Fibroblast of lung (primary cell): ENCODE results near the gene SNX32. TPM values are rescaled to one million over a fixed set of nuclear protein-coding genes. Genes with fewer than 3 reads are reported as not detected.

Experiments used
- DNase-seq, 2 donors: peaks; one replicate each; pipeline versions ENCODE4 v3.0.0 to v3.0.0-alpha.2; 2010; ENCODE audit warnings: low read depth in 2 of 2
- H2AFZ ChIP-seq: 2 replicates; pipeline ENCODE4 v1.5.1; 2012; ENCODE audit warnings: low read length, control low read depth, inconsistent platforms
- H3K27ac ChIP-seq: 2 replicates; pipeline ENCODE4 v1.5.1; 2011; ENCODE audit warnings: low read length, control low read depth; ENCODE audit not compliant: insufficient read depth
- H3K27me3 ChIP-seq: 2 replicates; pipeline ENCODE4 v1.5.1; 2011; ENCODE audit warnings: mild to moderate bottlenecking, low read length; ENCODE audit not compliant: control insufficient read depth, insufficient read depth
- H3K36me3 ChIP-seq: 2 replicates; pipeline ENCODE4 v1.5.1; 2011; ENCODE audit warnings: low read length; ENCODE audit not compliant: control insufficient read depth, insufficient read depth
- H3K4me1 ChIP-seq: 2 replicates; pipeline ENCODE4 v1.5.1; 2011; ENCODE audit warnings: low read length; ENCODE audit not compliant: control insufficient read depth, insufficient read depth; ENCODE audit errors: extremely low read depth
- H3K4me2 ChIP-seq: 2 replicates; pipeline ENCODE4 v1.5.1; 2011; ENCODE audit warnings: low read length, control low read depth; ENCODE audit not compliant: insufficient read depth; ENCODE audit errors: extremely low read depth
- H3K4me3 ChIP-seq, 4 experiments: fragments of 200-600 bp in 1 of 4; sonication (generic) in 1 of 4; replicated peaks in 1 of 4; 2 replicates each; pipeline ENCODE4 v1.5.1; 2011 to 2016; ENCODE audit warnings: low read length in 4 of 4, low read depth in 3 of 4, mild to moderate bottlenecking in 3 of 4, control low read depth in 2 of 4, inconsistent platforms in 1 of 4, mixed read lengths in 1 of 4; ENCODE audit not compliant: insufficient read depth in 1 of 4; ENCODE audit errors: control extremely low read depth in 1 of 4
- H3K79me2 ChIP-seq: 2 replicates; pipeline ENCODE4 v1.5.1; 2012; ENCODE audit warnings: mild to moderate bottlenecking, low read length, inconsistent platforms; ENCODE audit not compliant: control insufficient read depth, insufficient read depth
- H3K9ac ChIP-seq: 2 replicates; pipeline ENCODE4 v1.5.1; 2011; ENCODE audit warnings: mild to moderate bottlenecking, low read length, control low read depth; ENCODE audit not compliant: insufficient read depth
- H3K9me3 ChIP-seq: 2 replicates; pipeline ENCODE4 v1.5.1; 2012; ENCODE audit warnings: low read depth, low read length; ENCODE audit not compliant: control insufficient read depth, insufficient read depth
- H4K20me1 ChIP-seq: 2 replicates; pipeline ENCODE4 v1.5.1; 2011; ENCODE audit warnings: low read length; ENCODE audit not compliant: control insufficient read depth, insufficient read depth; ENCODE audit errors: extremely low read depth
- CTCF ChIP-seq, 2 donors: IDR thresholded peaks in 1 of 2; conservative IDR thresholded peaks in 1 of 2; 1 replicate in 1 of 2; 2 replicates in 1 of 2; pipeline ENCODE4 v1.5.1; 2011 to 2012; ENCODE audit warnings: low read length in 2 of 2, control low read depth in 1 of 2, inconsistent platforms in 1 of 2, low read depth in 1 of 2, mild to moderate bottlenecking in 1 of 2
- EZH2 ChIP-seq: IDR thresholded peaks from 2 replicates; pipeline ENCODE4 v1.5.1; 2012; ENCODE audit warnings: low read length, control low read depth, mild to moderate bottlenecking; ENCODE audit errors: missing control alignments
- polyA plus RNA-seq, 2 donors: library from polyadenylated mRNA; depleted of rRNA in 1 of 2; stranded (reverse) in 1 of 2; unstranded in 1 of 2; fragments of >200 nt; gene quantifications; 2 replicates each; pipeline ENCODE4 v1.2.1, GENCODE V29; 2011 to 2012; ENCODE audit warnings: missing spikeins in 1 of 2
- total RNA-seq: library from RNA; depleted of rRNA; stranded (reverse); fragments of >200 nt; gene quantifications from 2 replicates; pipeline ENCODE4 v1.2.1, GENCODE V29; 2014

SNX32 gene
- total and polyA plus RNA-seq, 2 donors (not counting 1 experiment from before 2014, with no cell fraction given) = 0.33 to 3.1 TPM

- no peak overlapping the region for H3K4me2 ChIP-seq
- no peaks in the 10 kb centered on the region for H3K9me3 ChIP-seq
- no peaks in the 10 kb centered on the region for H3K79me2 ChIP-seq
- TF ChIP-seq EZH2 = no peak
- TF ChIP-seq CTCF (conservative IDR thresholded peaks at IDR 0.05 in 1 of 2, IDR thresholded peaks at IDR 0.05 in 1 of 2; ENCODE audit: low read depth in 1 of 2, low read length in 2 of 2) = no peak
- H3K36me3 ChIP-seq = no peaks in the 10 kb centered on the region
- no peak overlapping the region for H3K9ac ChIP-seq
- H4K20me1 ChIP-seq = no peaks in the 10 kb centered on the region
- no peak for DNase-seq
- no peak overlapping the region for H3K4me3 ChIP-seq
- H2AFZ ChIP-seq = no peak overlapping the region
- H3K27ac ChIP-seq = no peak overlapping the region
- H3K27me3 ChIP-seq = peaks cover 54% of the 10 kb centered on the region
- no peaks in the 10 kb centered on the region for H3K4me1 ChIP-seq
These were observed 44.3 kb upstream of the SNX32 start for GRCh38 chr11:65789230-65790103.

DNA sequence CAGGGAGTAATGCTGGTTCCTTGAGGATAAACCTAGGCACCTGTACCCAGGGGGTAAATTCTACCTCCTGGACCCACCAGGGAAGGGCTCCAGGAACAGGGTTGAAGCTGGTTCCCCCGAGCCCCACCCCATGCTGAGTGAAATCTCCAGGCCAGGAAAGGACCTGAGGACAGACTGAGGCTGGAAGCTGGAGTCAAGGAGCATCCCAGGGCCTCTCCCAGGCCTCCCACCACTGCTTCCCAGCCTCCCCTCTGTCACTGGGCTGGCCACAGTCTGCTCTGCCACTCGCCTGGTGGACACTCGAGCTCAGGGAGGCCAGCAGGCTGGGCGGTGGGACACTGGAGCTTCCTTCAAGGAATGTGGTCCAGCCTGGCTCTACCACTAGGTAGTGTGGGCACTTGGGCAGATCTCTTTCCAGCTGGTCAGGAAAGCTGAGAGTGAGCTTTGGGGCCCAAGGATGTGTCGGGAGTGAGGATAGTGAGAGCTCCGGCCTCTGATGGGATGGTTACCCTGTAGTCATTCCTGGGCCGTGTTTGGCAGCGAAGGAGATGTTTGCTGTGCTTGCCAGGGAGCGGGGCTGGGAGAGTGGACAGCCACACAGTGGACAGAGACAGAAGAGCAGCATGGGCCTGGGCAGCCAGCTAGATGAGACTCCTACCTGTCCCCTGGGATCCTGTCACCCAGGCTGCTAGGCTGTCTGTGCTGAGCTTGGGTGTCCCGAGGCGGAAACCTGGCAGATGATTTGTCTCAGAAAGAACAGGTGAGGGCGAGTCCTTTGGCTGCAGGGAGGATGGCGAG is 43.5 kb upstream of the SNX32 start:
- no peak overlapping the region for H3K9ac ChIP-seq
- H3K27ac ChIP-seq = no peak overlapping the region
- no peak overlapping the region for H3K4me2 ChIP-seq
- H2AFZ ChIP-seq = no peak overlapping the region
- H3K9me3 ChIP-seq = no peaks in the 10 kb centered on the region
- no peaks in the 10 kb centered on the region for H3K4me1 ChIP-seq
- DNase-seq = no peak
- H3K79me2 ChIP-seq = no peaks in the 10 kb centered on the region
- TF ChIP-seq EZH2 = no peak
- TF ChIP-seq CTCF (conservative IDR thresholded peaks at IDR 0.05 in 1 of 2, IDR thresholded peaks at IDR 0.05 in 1 of 2; ENCODE audit: low read depth in 1 of 2, low read length in 2 of 2) = no peak
- H3K4me3 ChIP-seq = no peak overlapping the region
- H3K36me3 ChIP-seq = no peaks in the 10 kb centered on the region
- H4K20me1 ChIP-seq = no peaks in the 10 kb centered on the region
- H3K27me3 ChIP-seq = peaks cover 45% of the 10 kb centered on the region

DNA sequence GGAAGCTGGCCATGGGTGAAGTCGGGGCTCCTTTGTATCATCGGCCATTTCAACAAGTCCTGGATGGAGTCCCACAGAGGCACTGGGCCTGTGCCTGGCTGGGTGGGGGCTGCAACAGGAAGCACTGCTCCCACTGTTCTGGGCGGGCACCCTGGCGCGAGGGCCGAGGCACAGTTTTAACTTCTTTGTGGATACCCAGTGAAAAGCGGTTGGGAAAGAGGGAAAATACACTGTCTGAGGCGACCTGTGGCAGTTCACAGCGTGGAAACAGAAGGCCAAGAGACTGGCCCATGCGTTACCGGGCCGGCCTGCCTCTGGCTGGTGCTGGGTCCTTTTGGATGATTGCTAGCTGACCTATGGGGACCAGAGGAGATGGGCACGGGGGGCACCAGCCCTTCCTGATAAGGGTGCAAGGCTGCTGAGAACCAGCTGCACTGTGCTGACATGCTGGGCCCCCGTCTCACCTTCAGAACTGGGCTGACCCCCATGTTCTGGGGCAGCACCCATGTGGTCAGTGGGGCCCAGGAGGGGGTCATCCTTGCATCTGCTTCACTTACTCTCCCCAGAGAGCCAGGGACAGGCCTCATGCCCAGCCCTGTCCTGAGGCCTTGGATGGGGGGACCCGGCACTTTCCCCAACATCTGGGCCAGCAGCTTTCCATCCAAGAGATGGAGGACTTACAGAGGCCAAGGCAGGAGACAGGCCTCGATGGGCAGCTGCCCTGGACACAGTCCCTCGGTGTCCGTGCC is 42.7 kb upstream of the SNX32 start:
- Histone ChIP-seq H3K4me2 (no peak overlapping the region), H3K9ac (no peak overlapping the region), H4K20me1 (no peaks in the 10 kb centered on the region), H2AFZ (no peak overlapping the region), H3K4me3 (no peak overlapping the region), H3K27me3 (peaks cover 38% of the 10 kb centered on the region), H3K9me3 (no peaks in the 10 kb centered on the region), H3K27ac (no peak overlapping the region), H3K4me1 (no peaks in the 10 kb centered on the region), H3K36me3 (no peaks in the 10 kb centered on the region), H3K79me2 (no peaks in the 10 kb centered on the region)
- TF ChIP-seq CTCF (conservative IDR thresholded peaks at IDR 0.05 in 1 of 2, IDR thresholded peaks at IDR 0.05 in 1 of 2; ENCODE audit: low read depth in 1 of 2, low read length in 2 of 2) (no peak), EZH2 (no peak)
- no peak for DNase-seq
